Endothelial cell of umbilical vein (primary cell): ENCODE measurements around the gene PVR. TPM values are rescaled to one million over a fixed set of nuclear protein-coding genes. Genes with fewer than 3 reads are reported as not detected.

ENCODE experiments used
- BruUV-seq: library from RNA; stranded (reverse); fragments of 400-500 nt; replicated peaks from 2 replicates; lab custom pipeline; 2021; lab: Mats Ljungman, UMichigan
- CTCF ChIA-PET: fragments of 300-600, 350-600 bp; sonication (Branson Sonifier 250); formaldehyde crosslinking; loops from one replicate; lab custom pipeline; 2021; ENCODE audit warnings: antibody characterized with exemption, inconsistent platforms; lab: Charles Lee
- POLR2A ChIA-PET: fragments of 300-600, 350-600 bp; sonication (Branson Sonifier 250); formaldehyde crosslinking; loops from one replicate; lab custom pipeline; 2021; ENCODE audit warnings: antibody characterized with exemption, inconsistent platforms; lab: Charles Lee
- DNase-seq: peaks from one replicate; pipeline ENCODE4 v3.0.0-alpha.2; 2011; ENCODE audit warnings: low read depth, low spot score
- FAIRE-seq: peaks from 2 replicates; lab custom pipeline; 2011; peaks lifted over from hg19 to GRCh38; lab: Jason Lieb, UNC
- H2AFZ ChIP-seq: 2 replicates; pipeline ENCODE4 v1.6.0; 2012; ENCODE audit warnings: low read depth, low read length, control low read depth, inconsistent platforms
- H3K27ac ChIP-seq: 2 replicates; pipeline ENCODE4 v1.5.1; 2011; ENCODE audit warnings: low read depth, mild to moderate bottlenecking, control low read depth, low read length, moderate library complexity; ENCODE audit not compliant: insufficient read depth
- H3K27me3 ChIP-seq, 2 experiments: 2 replicates each; pipeline versions ENCODE4 v1.6.0 to v1.6.1; 2011; ENCODE audit warnings: low read length in 2 of 2, mixed read lengths in 1 of 2; ENCODE audit not compliant: control insufficient read depth in 2 of 2, insufficient read depth in 2 of 2
- H3K36me3 ChIP-seq, 2 experiments: 2 replicates in 1 of 2; 3 replicates in 1 of 2; pipeline ENCODE4 v1.5.1; 2011; ENCODE audit warnings: low read length in 2 of 2, mild to moderate bottlenecking in 1 of 2, moderate library complexity in 1 of 2; ENCODE audit not compliant: control insufficient read depth in 2 of 2, insufficient read depth in 2 of 2; ENCODE audit errors: extremely low read depth in 1 of 2
- H3K4me1 ChIP-seq: 3 replicates; pipeline ENCODE4 v1.5.1; 2011; ENCODE audit warnings: mild to moderate bottlenecking, low read length; ENCODE audit not compliant: control insufficient read depth, insufficient read depth; ENCODE audit errors: extremely low read depth
- H3K4me2 ChIP-seq: 2 replicates; pipeline ENCODE4 v1.6.1; 2011; ENCODE audit warnings: low read length, control low read depth, mixed read lengths; ENCODE audit not compliant: insufficient read depth
- H3K4me3 ChIP-seq, 3 experiments: fragments of 200-600 bp in 1 of 3; sonication (generic), shearing (Covaris generic) in 1 of 3; replicated peaks in 1 of 3; 2 replicates each; pipeline ENCODE4 v1.5.1; 2011 to 2016; ENCODE audit warnings: control low read depth in 3 of 3, low read length in 3 of 3, mild to moderate bottlenecking in 2 of 3, inconsistent platforms in 1 of 3, low read depth in 1 of 3, moderate library complexity in 1 of 3; ENCODE audit not compliant: insufficient read depth in 1 of 3
- H3K79me2 ChIP-seq: 2 replicates; pipeline ENCODE4 v1.6.0; 2012; ENCODE audit warnings: low read length, inconsistent platforms; ENCODE audit not compliant: control insufficient read depth, insufficient read depth
- H3K9ac ChIP-seq: replicated peaks from 2 replicates; pipeline ENCODE3; 2011; ENCODE audit warnings: low read length, control low read depth; ENCODE audit not compliant: insufficient read depth; ENCODE audit errors: extremely low read depth
- H3K9me1 ChIP-seq: replicated peaks from 3 replicates; pipeline ENCODE4 v1.6.0; 2011; ENCODE audit warnings: mild to moderate bottlenecking, low read length; ENCODE audit not compliant: control insufficient read depth, insufficient read depth; ENCODE audit errors: extremely low read depth
- H3K9me3 ChIP-seq: replicated peaks from 2 replicates; pipeline ENCODE4 v1.5.1; 2012; ENCODE audit warnings: low read length, inconsistent platforms; ENCODE audit not compliant: control insufficient read depth, insufficient read depth
- H4K20me1 ChIP-seq: replicated peaks from 2 replicates; pipeline ENCODE3; 2011; ENCODE audit warnings: mild to moderate bottlenecking, low read length; ENCODE audit not compliant: control insufficient read depth, insufficient read depth; ENCODE audit errors: extremely low read depth
- JUN ChIP-seq: IDR thresholded peaks from 2 replicates; pipeline ENCODE4 v1.6.1; 2011; ENCODE audit warnings: borderline replicate concordance, low read depth; ENCODE audit not compliant: insufficient read length, insufficient read depth
- dilution Hi-C: fragments of 300-500 bp; cut with MboI; formaldehyde crosslinking; loops from one replicate; pipeline ENCODE4 v1.15.0; 2019; ENCODE audit warnings: low sequenced_read_pairs; ENCODE audit not compliant: extremely low pct_ligation_motif_present
- intact Hi-C: fragments of 100-400 bp; cut with micrococcal nuclease; formaldehyde crosslinking; loops from one replicate; pipeline ENCODE4 v1.10.0; 2022
- polyA plus RNA-seq, 4 experiments: library from polyadenylated mRNA; depleted of rRNA in 3 of 4; stranded (reverse) in 3 of 4; unstranded in 1 of 4; fragments of >200 nt; gene quantifications; 2 replicates each; pipeline versions ENCODE4 v1.2.1 to v1.2.3, GENCODE V29; 2011 to 2012; ENCODE audit warnings: missing spikeins in 1 of 4
- total RNA-seq: library from RNA; stranded (reverse); gene quantifications from 2 replicates; pipeline ENCODE4 v1.2.3, GENCODE V29; 2021
- TF ChIP-seq, protein P1 (sequence below), 2 donors: IDR thresholded peaks; 1 replicate in 1 of 2; 2 replicates in 1 of 2; pipeline ENCODE4 v1.5.1; 2011; ENCODE audit warnings: low read length in 2 of 2, mild to moderate bottlenecking in 2 of 2, moderate library complexity in 2 of 2, control low read depth in 1 of 2, inconsistent platforms in 1 of 2, low read depth in 1 of 2; ENCODE audit not compliant: insufficient read depth in 1 of 2; ENCODE audit errors: extremely low read depth in 1 of 2

Gene PVR
- total and polyA plus RNA-seq, 2 donors (not counting 3 experiments of a cell fraction or from before 2014, with no cell fraction given) = 133 to 226 TPM

- H3K9me3 ChIP-seq = no peaks in the 10 kb centered on the region
Measured at GRCh38 chr19:44689290-44690130, 45.8 kb downstream of the PVR start.

More at GRCh38 chr19:44689290-44690130, 45.8 kb downstream of the PVR start:
- Histone ChIP-seq H3K36me3 (no peaks in the 10 kb centered on the region), H3K9me1 (no peaks in the 10 kb centered on the region), H3K27ac (no peak overlapping the region), H2AFZ (no peak overlapping the region), H3K4me2 (no peak overlapping the region), H3K4me3 (no peak overlapping the region), H3K79me2 (no peaks in the 10 kb centered on the region), H3K4me1 (peaks cover 30% of the 10 kb centered on the region), H4K20me1 (no peaks in the 10 kb centered on the region), H3K27me3 (no peaks in the 10 kb centered on the region), H3K9ac (no peak overlapping the region)
- peak; percentile 93 for FAIRE-seq
- intact Hi-C loops = loop anchor here (1.0 to 5.0 kb wide), 5 partner anchors 35 to 156 kb away; no protein-coding TSS in a partner anchor
- no TSS peak for BruUV-seq
- TF ChIP-seq JUN = no peak
- TF ChIP-seq, protein P1, sequence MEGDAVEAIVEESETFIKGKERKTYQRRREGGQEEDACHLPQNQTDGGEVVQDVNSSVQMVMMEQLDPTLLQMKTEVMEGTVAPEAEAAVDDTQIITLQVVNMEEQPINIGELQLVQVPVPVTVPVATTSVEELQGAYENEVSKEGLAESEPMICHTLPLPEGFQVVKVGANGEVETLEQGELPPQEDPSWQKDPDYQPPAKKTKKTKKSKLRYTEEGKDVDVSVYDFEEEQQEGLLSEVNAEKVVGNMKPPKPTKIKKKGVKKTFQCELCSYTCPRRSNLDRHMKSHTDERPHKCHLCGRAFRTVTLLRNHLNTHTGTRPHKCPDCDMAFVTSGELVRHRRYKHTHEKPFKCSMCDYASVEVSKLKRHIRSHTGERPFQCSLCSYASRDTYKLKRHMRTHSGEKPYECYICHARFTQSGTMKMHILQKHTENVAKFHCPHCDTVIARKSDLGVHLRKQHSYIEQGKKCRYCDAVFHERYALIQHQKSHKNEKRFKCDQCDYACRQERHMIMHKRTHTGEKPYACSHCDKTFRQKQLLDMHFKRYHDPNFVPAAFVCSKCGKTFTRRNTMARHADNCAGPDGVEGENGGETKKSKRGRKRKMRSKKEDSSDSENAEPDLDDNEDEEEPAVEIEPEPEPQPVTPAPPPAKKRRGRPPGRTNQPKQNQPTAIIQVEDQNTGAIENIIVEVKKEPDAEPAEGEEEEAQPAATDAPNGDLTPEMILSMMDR (IDR thresholded peaks at IDR 0.05; ENCODE audit: extremely low read depth in 1 of 2, insufficient read depth in 1 of 2, low read depth in 1 of 2, low read length in 2 of 2) = peak; percentile 79 to 96
- dilution Hi-C loops = no loop called here
- ChIA-PET CTCF (interaction anchor here (0.7 to 11.5 kb wide), 23 partner anchors 13 to 263 kb away, joined by 3 to 239 read pairs (median 6); partner anchors contain the start of genes BCAM, BCL3 and NECTIN2), POLR2A (interaction anchor here (0.6 to 1.4 kb wide), 2 partner anchors 34 to 81 kb away, joined by 3 read pairs; no protein-coding TSS in a partner anchor)
- peak; percentile 70 for DNase-seq
